ENCODE results near the gene SYNJ1. TPM values are rescaled to one million over a fixed set of nuclear protein-coding genes. Genes with fewer than 3 reads are reported as not detected.

Gene SYNJ1
- total and polyA plus RNA-seq, 4 donors = 7.4 to 17.5 (median 11.8) TPM

DNA sequence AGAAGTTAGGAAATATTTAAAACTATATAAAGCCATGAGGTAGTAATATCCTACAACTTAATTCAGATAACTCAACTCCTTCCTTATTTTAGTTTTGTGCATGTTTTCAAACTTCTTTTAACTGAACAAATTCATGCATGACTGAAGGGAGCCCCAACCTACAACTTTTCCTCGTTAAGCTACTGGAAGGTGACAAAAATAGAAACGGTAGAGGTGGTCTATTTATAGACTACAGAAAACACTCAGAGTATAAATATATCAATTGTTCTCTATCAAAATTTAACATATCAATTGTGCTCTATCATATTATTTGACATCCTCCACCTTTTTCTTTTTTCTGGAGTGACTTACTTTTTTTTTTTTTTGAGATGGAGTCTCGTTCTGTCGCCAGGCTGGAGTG lies 16.8 kb downstream of the SYNJ1 start:
- Histone ChIP-seq H3K4me1 (ENCODE audit: control insufficient read depth in 5 of 5, insufficient read depth in 5 of 5, low read length in 5 of 5) (peaks cover 0 to 3% (median 0%) of the 10 kb centered on the region in 5 donors), H3K9ac (ENCODE audit: insufficient read depth in 1 of 2, low read length in 2 of 2) (no peak overlapping the region), H3K27ac (ENCODE audit: low read depth in 1 of 2, low read length in 1 of 2) (no peak overlapping the region), H3K4me3 (no peak overlapping the region), H3K27me3 (ENCODE audit: control insufficient read depth in 3 of 3, insufficient read depth in 3 of 3, low read length in 2 of 3) (no peaks in the 10 kb centered on the region), H3K9me3 (ENCODE audit: control insufficient read depth in 4 of 4, insufficient read depth in 3 of 4, low read length in 3 of 4) (no peaks in the 10 kb centered on the region), H3K36me3 (ENCODE audit: control insufficient read depth in 4 of 4, insufficient read depth in 4 of 4, low read length in 4 of 4) (peaks cover 0 to 3% (median 0%) of the 10 kb centered on the region in 4 donors)
- TF ChIP-seq, protein P1, sequence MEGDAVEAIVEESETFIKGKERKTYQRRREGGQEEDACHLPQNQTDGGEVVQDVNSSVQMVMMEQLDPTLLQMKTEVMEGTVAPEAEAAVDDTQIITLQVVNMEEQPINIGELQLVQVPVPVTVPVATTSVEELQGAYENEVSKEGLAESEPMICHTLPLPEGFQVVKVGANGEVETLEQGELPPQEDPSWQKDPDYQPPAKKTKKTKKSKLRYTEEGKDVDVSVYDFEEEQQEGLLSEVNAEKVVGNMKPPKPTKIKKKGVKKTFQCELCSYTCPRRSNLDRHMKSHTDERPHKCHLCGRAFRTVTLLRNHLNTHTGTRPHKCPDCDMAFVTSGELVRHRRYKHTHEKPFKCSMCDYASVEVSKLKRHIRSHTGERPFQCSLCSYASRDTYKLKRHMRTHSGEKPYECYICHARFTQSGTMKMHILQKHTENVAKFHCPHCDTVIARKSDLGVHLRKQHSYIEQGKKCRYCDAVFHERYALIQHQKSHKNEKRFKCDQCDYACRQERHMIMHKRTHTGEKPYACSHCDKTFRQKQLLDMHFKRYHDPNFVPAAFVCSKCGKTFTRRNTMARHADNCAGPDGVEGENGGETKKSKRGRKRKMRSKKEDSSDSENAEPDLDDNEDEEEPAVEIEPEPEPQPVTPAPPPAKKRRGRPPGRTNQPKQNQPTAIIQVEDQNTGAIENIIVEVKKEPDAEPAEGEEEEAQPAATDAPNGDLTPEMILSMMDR (IDR thresholded peaks at IDR 0.05; ENCODE audit: control extremely low read depth, extremely low read depth) = no peak
- no peak for DNase-seq
- no peak for ATAC-seq (ENCODE audit: insufficient read depth, low FRiP score)
- WGBS, 2 donors = 74 to 78% methylated on average over 4 of the region's 4 CpGs

DNA sequence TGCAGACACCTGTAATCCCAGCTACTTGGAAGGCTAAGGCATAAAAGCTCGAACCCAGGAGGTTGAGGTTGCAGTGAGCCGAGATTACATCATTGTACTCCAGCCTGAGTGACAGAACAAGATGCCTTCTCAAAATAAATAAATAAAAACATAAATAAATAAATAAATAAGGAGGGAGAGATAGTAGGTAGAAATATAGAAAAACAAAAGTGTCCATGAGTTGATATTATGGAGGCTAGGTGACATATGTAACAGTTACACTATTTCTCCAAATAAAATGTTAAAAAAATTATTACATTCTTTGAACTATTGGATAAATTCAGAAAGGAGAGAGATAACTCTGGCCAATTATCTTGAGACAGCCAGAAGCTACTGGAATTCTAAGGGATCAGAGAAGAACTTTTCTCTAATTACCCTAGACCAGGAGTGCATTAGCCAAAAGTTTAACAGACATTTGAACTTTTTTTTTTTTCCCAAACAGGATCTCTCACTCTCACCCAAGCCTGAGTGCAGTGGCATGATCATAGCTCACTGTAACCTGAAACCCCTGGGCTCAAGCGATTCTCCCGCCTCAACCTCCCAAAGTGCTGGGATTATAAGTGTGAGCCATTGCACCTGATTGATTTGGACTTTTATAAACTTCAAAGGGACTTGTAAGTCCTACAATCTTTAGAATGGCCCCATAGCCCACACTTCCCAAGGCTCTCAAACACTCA lies 17.6 kb downstream of the SYNJ1 start:
- no peak for DNase-seq
- 93 to 94% methylated on average over 4 of the region's 4 CpGs for WGBS, 2 donors
- no peak overlapping the region for H3K27ac ChIP-seq (ENCODE audit: low read depth in 1 of 2, low read length in 1 of 2)
- no peaks in the 10 kb centered on the region for H3K9me3 ChIP-seq (ENCODE audit: control insufficient read depth in 4 of 4, insufficient read depth in 3 of 4, low read length in 3 of 4)
- no peak overlapping the region for H3K4me3 ChIP-seq
- peaks cover 0 to 3% (median 0%) of the 10 kb centered on the region in 5 donors for H3K4me1 ChIP-seq (ENCODE audit: control insufficient read depth in 5 of 5, insufficient read depth in 5 of 5, low read length in 5 of 5)
- H3K27me3 ChIP-seq (ENCODE audit: control insufficient read depth in 3 of 3, insufficient read depth in 3 of 3, low read length in 2 of 3) = no peaks in the 10 kb centered on the region
- peaks cover 0 to 3% (median 0%) of the 10 kb centered on the region in 4 donors for H3K36me3 ChIP-seq (ENCODE audit: control insufficient read depth in 4 of 4, insufficient read depth in 4 of 4, low read length in 4 of 4)
- ATAC-seq (ENCODE audit: insufficient read depth, low FRiP score) = no peak
- TF ChIP-seq, protein P1 (IDR thresholded peaks at IDR 0.05; ENCODE audit: control extremely low read depth, extremely low read depth) = no peak
- H3K9ac ChIP-seq (ENCODE audit: insufficient read depth in 1 of 2, low read length in 2 of 2) = no peak overlapping the region

DNA sequence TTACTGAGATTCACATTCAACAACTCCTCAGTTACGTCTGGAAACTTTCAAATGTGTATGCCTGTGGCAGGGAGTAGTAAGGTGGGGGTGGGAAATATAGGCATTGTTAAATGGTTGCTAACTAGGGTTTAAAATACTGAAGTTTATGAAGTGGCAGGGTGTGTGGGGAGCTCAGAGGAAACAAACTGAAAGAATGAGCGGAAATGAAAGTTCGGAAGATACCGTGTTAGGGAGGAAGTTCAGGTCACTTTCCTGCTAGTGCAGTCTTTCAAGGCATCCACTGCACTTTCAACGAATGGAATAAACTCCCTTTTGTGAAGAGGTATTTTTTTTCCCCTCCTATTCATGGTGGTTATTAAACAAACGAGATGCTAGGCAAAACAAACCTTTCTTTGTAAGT lies 19.7 kb downstream of the SYNJ1 start:
- 53 to 58% methylated on average over 6 of the region's 6 CpGs for WGBS, 2 donors
- ATAC-seq (ENCODE audit: insufficient read depth, low FRiP score) = no peak
- no peaks in the 10 kb centered on the region for H3K27me3 ChIP-seq (ENCODE audit: control insufficient read depth in 3 of 3, insufficient read depth in 3 of 3, low read length in 2 of 3)

More for the DNA sequence above, 19.7 kb downstream of the SYNJ1 start:
- H3K27ac ChIP-seq (ENCODE audit: low read depth in 1 of 2, low read length in 1 of 2) = no peak overlapping the region
- H3K9me3 ChIP-seq (ENCODE audit: control insufficient read depth in 4 of 4, insufficient read depth in 3 of 4, low read length in 3 of 4) = no peaks in the 10 kb centered on the region
- TF ChIP-seq, protein P1 (IDR thresholded peaks at IDR 0.05; ENCODE audit: control extremely low read depth, extremely low read depth) = no peak
- H3K4me1 ChIP-seq (ENCODE audit: control insufficient read depth in 5 of 5, insufficient read depth in 5 of 5, low read length in 5 of 5) = peaks cover 0 to 3% (median under 1%) of the 10 kb centered on the region in 5 donors
- H3K4me3 ChIP-seq = no peak overlapping the region
- peaks cover 0 to 3% (median 0%) of the 10 kb centered on the region in 4 donors for H3K36me3 ChIP-seq (ENCODE audit: control insufficient read depth in 4 of 4, insufficient read depth in 4 of 4, low read length in 4 of 4)
- DNase-seq = peak in 1 of 3 donors; percentile 24
- H3K9ac ChIP-seq (ENCODE audit: insufficient read depth in 1 of 2, low read length in 2 of 2) = no peak overlapping the region

All from lung (tissue), 12 donors.